Spleen (tissue), 7 donors: ENCODE measurements around the gene FUOM.

Source experiments
- CTCF ChIP-seq, 11 experiments: fragments of 200-600 bp in 7 of 11; fragments of 450-650 bp in 4 of 11; sonication (generic) in 4 of 11; IDR thresholded peaks in 8 of 11; conservative IDR thresholded peaks in 3 of 11; 1 replicate in 7 of 11; 2 replicates in 4 of 11; pipeline versions ENCODE4 v1.4.0 to v1.8.0; 2016 to 2021; ENCODE audit warnings: antibody characterized with exemption in 11 of 11, inconsistent platforms in 4 of 11, mild to moderate bottlenecking in 1 of 11
- POLR2A ChIP-seq, 3 donors: fragments of 450-650 bp; IDR thresholded peaks; one replicate each; pipeline ENCODE4 v1.5.1; 2017; ENCODE audit warnings: antibody characterized with exemption in 3 of 3, mild to moderate bottlenecking in 1 of 3
- donor health status: DM: no; HTN: no; CAD: no; lungs with moderate emphysema.
- donor health status: DM: no; HTN: no; CAD: no.
- donor health status: DM: no; HTN: no; CAD: no.

GRCh38 chr10:133306097-133306476 is 51.7 kb downstream of the FUOM start:
- no peak for TF ChIP-seq CTCF (IDR thresholded peaks at IDR 0.05 in 8 of 11, conservative IDR thresholded peaks at IDR 0.05 in 3 of 11)
- TF ChIP-seq POLR2A (IDR thresholded peaks at IDR 0.05) = no peak
